HG03457 (cell line): ENCODE measurements around the gene TENT4A.

ENCODE experiments used
- ATAC-seq: cut with Tn5 transposase; IDR thresholded peaks from one replicate; pipeline ENCODE4 v1.9.1; 2021; ENCODE audit warnings: moderate number of reproducible peaks; ENCODE audit not compliant: unreplicated experiment

The TENT4A gene

GRCh38 chr5:6700074-6700684 lies 13.1 kb upstream of the TENT4A start:
- no peak for ATAC-seq

GRCh38 chr5:6700685-6701355 lies 12.4 kb upstream of the TENT4A start:
- ATAC-seq: no peak

- no peak for ATAC-seq
Measured at GRCh38 chr5:6701491-6701890, 11.7 kb upstream of the TENT4A start.

- ATAC-seq: no peak
Measured at GRCh38 chr5:6702633-6703032, 10.6 kb upstream of the TENT4A start.

GRCh38 chr5:6703806-6704205 lies 9.4 kb upstream of the TENT4A start:
- no peak for ATAC-seq

GRCh38 chr5:6704361-6704851 lies 8.8 kb upstream of the TENT4A start:
- ATAC-seq: no peak

- peak; percentile 47 for ATAC-seq
Measured at GRCh38 chr5:6705088-6705487, 8.1 kb upstream of the TENT4A start.

GRCh38 chr5:6705959-6706358 lies 7.3 kb upstream of the TENT4A start:
- no peak for ATAC-seq

GRCh38 chr5:6707852-6708251 lies 5.4 kb upstream of the TENT4A start:
- ATAC-seq: no peak

GRCh38 chr5:6708814-6709213 lies 4.4 kb upstream of the TENT4A start:
- no peak for ATAC-seq

GRCh38 chr5:6710070-6710469 lies 3.2 kb upstream of the TENT4A start:
- no peak for ATAC-seq

GRCh38 chr5:6710551-6711318 lies 2.5 kb upstream of the TENT4A start:
- ATAC-seq: no peak

- ATAC-seq: no peak
Measured at GRCh38 chr5:6711409-6712141, 1.7 kb upstream of the TENT4A start.

- ATAC-seq: peak; percentile 10
Measured at GRCh38 chr5:6712142-6712576, 1.1 kb upstream of the TENT4A start.

- ATAC-seq: peak; percentile 51
Measured at GRCh38 chr5:6712577-6713273, 507 bp upstream of the TENT4A start.

GRCh38 chr5:6714226-6715041 lies 1.2 kb downstream of the TENT4A start:
- no peak for ATAC-seq

- ATAC-seq: no peak
Measured at GRCh38 chr5:6715271-6715670, 2.0 kb downstream of the TENT4A start.

- ATAC-seq: no peak
Measured at GRCh38 chr5:6715758-6716628, 2.8 kb downstream of the TENT4A start.

- no peak for ATAC-seq
Measured at GRCh38 chr5:6716629-6717149, 3.5 kb downstream of the TENT4A start.
